GM19043 (cell line): ENCODE results near the gene NGEF.
A peak's percentile ranks its signal among the peaks of the same experiment; 100 is the strongest.

Experiments
- ATAC-seq: cut with Tn5 transposase; IDR thresholded peaks from one replicate; pipeline ENCODE4 v1.9.1; 2021; ENCODE audit warnings: low read depth; ENCODE audit not compliant: unreplicated experiment

The NGEF gene

DNA sequence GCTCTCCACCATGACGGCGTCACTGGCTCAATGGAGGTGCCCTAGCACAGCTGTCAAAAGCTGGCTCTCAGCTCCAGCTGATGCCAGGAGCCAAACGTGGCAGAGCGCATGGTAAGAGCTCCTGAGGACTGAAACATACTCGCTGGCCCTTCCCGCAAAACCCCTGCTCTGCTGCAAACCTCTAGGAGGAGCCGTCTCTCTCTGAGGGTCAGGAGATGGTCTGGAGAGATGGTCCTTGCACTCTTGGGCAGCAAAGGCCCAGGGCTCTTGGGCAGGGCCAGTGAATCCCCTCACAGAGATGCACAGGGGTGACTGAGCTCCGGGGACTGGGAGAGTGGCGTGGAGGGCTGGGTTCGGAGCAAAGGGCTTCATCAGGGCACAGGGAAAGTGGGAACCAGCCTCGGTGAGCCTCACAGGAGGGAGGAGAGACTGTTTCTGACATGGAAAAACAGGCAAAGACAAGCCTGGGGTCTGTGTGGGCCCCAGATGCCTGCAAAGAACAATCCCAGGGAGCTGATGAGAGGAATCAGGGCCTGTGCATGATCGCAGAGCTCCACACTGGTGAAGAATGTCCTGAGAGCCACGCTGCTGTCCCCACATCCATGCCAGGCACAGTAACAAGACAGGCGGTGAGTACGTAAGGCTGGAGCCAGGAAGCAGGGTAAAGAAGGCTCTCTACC lies 125.7 kb downstream of the NGEF start:
- ATAC-seq = no peak

GRCh38 chr2:232886632-232887031 lies 126.4 kb downstream of the NGEF start:
- no peak for ATAC-seq

DNA sequence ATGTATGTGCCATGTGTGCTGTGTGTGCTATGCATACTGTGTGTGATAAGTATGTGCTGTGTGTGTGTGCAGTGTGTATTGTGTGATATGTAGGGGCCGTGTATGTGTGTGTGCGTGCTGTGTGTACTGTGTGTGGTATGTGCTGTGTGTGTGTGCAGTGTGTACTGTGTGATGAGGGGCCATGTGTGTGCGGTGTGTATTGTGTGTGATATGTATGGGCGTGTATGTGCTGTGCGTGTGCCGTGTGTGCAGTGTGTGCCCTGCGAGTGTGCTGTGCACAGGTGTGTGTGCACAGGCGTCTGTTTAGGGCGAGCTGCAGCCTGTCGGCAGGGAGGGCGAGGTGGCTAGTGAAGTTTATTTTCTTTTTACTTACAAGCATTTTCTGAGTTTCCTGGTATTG lies 126.9 kb downstream of the NGEF start:
- no peak for ATAC-seq

DNA sequence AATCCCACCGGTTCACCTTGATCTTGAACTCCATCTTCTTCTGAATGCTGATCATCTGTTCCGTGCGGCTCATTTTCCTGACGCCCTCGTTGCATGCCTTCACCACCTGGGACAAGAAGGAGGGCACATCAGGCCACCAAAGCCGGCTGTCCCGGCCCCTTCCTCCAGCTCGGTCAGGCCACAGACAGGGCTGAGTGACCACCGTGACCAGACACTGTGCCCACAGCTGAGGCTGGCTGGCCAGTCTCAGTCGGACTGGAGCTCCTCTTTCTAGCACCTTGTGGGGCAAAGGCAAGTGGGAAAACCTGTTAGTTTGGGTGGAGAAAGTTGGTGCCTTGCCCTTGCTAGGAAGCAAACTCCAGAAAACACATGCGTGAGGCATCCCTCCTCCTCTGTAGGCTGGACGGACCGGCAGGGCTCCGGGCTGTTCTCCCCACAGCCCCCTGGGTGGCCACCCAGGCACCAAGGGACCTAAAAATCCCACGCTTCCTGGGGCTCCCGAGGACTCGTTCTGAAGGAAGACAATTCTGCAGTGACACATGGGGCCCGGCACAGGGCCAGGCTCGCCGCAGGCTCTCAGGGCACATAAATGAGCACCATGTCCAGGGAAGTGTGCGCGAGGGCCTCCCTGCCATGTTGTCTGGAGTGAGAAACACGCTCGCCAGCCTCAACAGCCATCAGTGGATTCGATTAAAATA lies 127.6 kb downstream of the NGEF start:
- no peak for ATAC-seq

DNA sequence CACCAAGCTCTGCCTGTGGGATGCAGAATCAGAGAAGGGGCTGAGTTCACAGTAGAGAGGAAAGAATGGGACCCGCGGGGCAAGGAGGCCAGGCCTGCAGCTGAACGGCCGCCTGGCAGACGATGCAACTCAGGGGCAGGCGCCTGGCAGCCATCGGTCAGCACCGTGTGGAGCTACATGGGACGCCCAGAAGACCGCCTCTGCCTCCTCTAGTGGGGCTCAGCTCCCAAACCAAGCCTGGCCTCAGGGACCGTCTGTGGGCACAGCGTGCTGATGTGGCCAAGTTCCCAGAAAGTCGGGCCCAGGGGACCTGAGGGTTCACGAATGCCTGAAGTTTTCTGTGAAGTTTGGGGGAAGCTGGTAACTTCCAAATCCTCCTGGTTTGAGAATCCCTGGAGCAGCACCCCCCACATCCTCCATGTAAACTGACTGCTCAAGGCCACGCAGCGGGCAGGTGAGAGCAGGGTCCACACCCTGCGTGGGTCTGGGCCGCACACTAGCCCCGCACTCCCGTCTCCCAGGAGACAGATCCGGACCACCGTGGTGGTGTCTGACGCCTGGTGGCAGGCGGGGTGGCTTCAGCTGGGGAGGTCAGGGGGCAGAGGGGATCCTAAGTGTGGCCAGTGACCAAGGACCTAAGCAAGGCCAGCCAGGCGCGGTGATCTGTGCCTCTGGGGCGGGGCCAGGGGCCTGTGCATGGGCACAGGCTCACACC lies 128.3 kb downstream of the NGEF start:
- ATAC-seq = no peak

DNA sequence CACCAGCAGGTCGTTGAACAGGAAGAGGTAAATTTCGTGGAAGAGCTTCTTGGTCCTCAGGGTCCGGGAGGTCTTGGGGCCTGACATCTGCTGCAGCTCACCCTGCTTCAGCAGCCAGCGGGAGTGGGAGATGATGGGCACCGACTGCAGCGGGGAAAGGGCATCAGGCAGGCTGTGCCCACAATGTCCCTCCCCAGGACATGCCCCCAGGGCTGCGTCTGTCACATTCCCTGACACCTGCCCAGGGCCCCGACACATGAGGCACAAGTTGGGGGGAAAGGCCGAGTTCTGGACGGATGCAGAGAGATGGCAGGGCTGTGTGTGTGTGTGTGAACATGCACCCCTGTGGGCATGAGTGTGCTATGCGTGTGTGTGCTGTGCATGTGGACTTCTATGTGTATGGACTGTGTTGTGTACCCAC lies 129.0 kb downstream of the NGEF start:
- ATAC-seq = no peak

GRCh38 chr2:232883116-232883721 lies 129.8 kb downstream of the NGEF start:
- no peak for ATAC-seq

- no peak for ATAC-seq
Measured at GRCh38 chr2:232882505-232883115, 130.4 kb downstream of the NGEF start.

DNA sequence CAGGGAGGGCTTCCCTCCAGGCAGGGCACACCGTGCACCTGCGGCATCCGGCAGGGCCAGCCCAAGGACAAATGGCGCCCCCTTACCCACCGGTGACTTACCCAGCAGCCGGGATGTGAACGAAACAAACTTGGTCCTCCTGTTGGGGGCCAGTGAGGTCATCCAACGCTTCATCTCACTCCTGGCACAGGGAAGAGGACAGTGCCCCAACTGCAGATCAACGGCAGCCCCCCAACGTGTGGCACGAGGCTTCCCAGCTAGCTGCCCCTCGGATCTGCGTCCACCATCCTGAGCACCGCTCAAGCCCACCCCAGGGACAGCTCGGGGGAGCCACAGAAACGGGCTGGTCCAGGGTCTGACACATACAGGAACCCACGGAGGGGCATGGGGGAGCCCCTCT lies 131.0 kb downstream of the NGEF start:
- no peak for ATAC-seq

GRCh38 chr2:232880764-232881351 lies 132.2 kb downstream of the NGEF start:
- no peak for ATAC-seq

DNA sequence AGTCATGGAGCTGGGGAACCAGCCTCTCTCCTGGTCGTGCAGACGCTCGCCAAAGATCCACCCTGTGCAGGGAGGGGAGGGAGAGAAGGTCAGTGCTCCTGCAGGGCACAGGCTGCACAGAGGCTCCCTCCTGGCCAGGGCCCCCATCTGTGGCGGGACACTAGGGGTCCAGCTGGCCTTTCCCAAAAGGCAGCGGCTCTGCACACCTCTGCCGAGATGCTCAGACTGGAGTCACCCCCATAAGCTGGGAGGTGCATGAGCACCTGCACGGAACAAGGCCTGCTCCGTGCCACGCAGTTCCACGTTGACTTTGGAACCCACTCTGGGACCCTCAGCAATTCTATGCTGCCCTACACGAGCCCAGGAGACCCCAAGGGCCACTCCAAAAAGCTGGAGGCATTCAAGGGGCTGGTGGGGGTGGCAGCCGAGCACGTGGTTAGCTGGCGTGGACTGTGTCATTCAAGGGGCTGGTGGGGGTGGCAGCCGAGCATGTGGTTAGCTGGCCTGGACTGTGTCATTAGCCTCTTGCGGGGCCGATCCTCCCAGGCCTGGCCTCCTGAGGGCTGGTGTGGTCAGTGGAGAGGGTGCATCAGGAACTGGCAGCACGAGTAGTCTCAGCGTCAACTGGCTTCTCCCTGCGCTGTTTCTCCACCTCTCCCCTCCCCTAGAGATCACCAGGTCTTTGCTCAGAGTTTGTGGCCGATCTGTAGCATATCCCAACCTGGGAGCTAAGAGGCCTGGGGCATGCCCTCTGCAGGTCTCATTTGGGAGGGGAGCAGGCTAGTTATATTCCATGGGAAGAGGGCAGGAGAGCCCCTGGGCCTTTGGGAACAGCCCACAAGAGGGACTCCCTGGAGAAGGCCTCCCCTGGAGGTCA lies 133.2 kb downstream of the NGEF start:
- ATAC-seq = no peak

DNA sequence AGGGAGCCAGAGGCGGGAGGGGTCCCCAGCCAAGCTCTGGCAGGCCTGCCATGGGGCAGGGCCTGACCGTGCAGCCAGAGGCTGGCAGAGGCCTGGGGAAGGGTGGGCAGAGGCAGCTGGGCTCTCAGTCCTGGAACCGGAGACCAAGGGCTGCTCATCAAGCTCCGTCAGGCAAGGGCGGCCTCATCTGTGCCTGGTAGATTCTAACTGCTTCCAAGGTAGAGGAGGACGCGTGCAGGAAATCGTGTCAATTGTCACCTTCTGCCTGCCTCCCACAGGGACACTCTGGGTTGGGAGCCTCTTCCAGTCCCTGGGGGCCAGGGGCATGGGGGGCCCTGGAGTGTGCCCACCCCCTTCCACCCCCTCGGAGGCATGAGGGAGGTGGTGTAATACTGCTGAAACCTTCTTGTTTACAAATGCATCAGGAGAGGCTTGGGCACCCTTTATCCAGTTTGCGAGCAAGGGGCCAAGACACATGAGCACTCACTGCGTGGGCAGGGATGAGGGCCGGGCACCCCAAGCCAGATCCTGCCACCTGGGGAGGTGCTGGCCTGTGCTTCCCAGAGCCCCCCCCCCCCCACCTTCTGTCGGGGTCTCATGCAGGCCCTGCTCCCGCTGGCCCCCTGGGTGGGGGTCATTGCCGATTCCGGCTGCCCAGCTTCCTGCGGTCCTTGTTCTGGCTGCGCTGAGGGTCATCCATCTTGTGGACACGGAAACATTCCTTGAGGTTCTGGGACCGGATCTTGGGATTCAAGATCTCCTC lies 134.0 kb downstream of the NGEF start:
- no peak for ATAC-seq

DNA sequence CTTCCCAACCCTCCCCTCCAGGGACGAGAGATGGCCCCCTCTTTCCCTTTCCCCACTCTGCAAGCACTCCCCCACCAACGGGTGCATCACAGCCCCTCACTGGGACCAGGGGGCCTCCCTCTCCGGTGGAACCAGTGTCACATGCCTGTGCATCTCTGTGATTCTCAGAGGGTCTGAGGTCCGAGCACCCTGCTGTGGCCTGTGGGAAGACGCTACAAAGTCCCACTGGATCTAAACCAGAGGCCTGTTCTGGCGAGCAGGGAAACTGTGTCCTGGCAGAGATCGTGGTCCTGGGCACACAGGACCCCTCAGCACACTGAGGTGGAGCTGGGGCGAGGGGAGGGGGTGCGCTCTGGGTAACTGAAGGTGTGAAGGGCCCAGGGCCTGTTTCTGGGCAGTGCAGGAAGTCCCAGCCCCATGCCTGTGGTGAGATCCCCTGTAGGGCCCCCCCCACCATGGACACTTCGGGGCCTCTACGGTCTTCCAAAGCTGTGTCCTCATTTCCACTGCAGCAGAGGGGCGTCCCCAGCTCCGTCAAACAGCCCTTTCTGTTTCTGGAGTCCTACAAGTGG lies 135.0 kb downstream of the NGEF start:
- ATAC-seq = no peak

- ATAC-seq = no peak
Measured at GRCh38 chr2:232876978-232877441, 136.0 kb downstream of the NGEF start.

GRCh38 chr2:232876161-232876977 lies 136.7 kb downstream of the NGEF start:
- ATAC-seq = peak; percentile 56

- ATAC-seq = no peak
Measured at GRCh38 chr2:232875256-232876121, 137.6 kb downstream of the NGEF start.
